GM18511 (cell line): Measurements from ENCODE around the gene ALDH3B2.
A peak's percentile ranks its signal among the peaks of the same experiment; 100 is the strongest.

Experiments
- ATAC-seq: cut with Tn5 transposase; IDR thresholded peaks from one replicate; pipeline ENCODE4 v1.9.1; 2021; ENCODE audit warnings: mild to moderate bottlenecking, moderate library complexity; ENCODE audit not compliant: unreplicated experiment

ALDH3B2 gene

GRCh38 chr11:67615728-67616430 lies 58.5 kb downstream of the ALDH3B2 start:
- no peak for ATAC-seq

GRCh38 chr11:67614730-67615714 lies 59.4 kb downstream of the ALDH3B2 start:
- ATAC-seq: no peak

- peak; percentile 91 for ATAC-seq
Observed at GRCh38 chr11:67613960-67614715, 60.3 kb downstream of the ALDH3B2 start.

- ATAC-seq: no peak
Observed at GRCh38 chr11:67613313-67613959, 61.0 kb downstream of the ALDH3B2 start.

- ATAC-seq: no peak
Observed at GRCh38 chr11:67612751-67613150, 61.7 kb downstream of the ALDH3B2 start.
